DOHH2 (cell line): ENCODE data around the gene PANK2.

Experiments
- H3F3A ChIP-seq: fragments of 200-600 bp; sonication (generic), shearing (Covaris generic); 2 replicates; pipeline ENCODE4 v1.6.0; 2016; ENCODE audit warnings: antibody characterized with exemption, mild to moderate bottlenecking; ENCODE audit not compliant: control insufficient read depth, insufficient read depth
- H3K27ac ChIP-seq: fragments of 200-600 bp; sonication (generic); 2 replicates; pipeline ENCODE4 v1.5.1; 2014; ENCODE audit warnings: low read depth, mild to moderate bottlenecking, low read length, moderate library complexity
- H3K27me3 ChIP-seq: fragments of 200-600 bp; sonication (generic); 2 replicates; pipeline ENCODE4 v1.6.1; 2014; ENCODE audit warnings: mild to moderate bottlenecking, low read length, mixed read lengths; ENCODE audit not compliant: control insufficient read depth
- H3K36me3 ChIP-seq: fragments of 200-600 bp; sonication (generic); 2 replicates; pipeline ENCODE4 v1.6.1; 2014; ENCODE audit warnings: mild to moderate bottlenecking, low read length, moderate library complexity, mixed read lengths; ENCODE audit not compliant: control insufficient read depth
- H3K4me1 ChIP-seq: fragments of 200-600 bp; sonication (generic); 2 replicates; pipeline ENCODE4 v1.6.1; 2014; ENCODE audit warnings: mild to moderate bottlenecking, low read length, mixed read lengths; ENCODE audit not compliant: control insufficient read depth
- H3K4me2 ChIP-seq: fragments of 200-600 bp; sonication (generic); 2 replicates; pipeline ENCODE4 v1.6.0; 2014; ENCODE audit warnings: mild to moderate bottlenecking, low read length, moderate library complexity
- H3K4me3 ChIP-seq: fragments of 200-600 bp; sonication (generic); 2 replicates; pipeline ENCODE4 v1.5.1; 2014; ENCODE audit warnings: mild to moderate bottlenecking, low read length, mixed read lengths
- H3K79me2 ChIP-seq: fragments of 200-600 bp; sonication (generic); 2 replicates; pipeline ENCODE4 v1.6.1; 2014; ENCODE audit warnings: mild to moderate bottlenecking, low read length, mixed read lengths; ENCODE audit not compliant: control insufficient read depth
- H3K9me2 ChIP-seq: fragments of 200-600 bp; sonication (generic); replicated peaks from 2 replicates; pipeline ENCODE4 v1.6.1; 2014; ENCODE audit warnings: mild to moderate bottlenecking, low read length, mixed read lengths; ENCODE audit not compliant: control insufficient read depth
- H3K9me3 ChIP-seq: fragments of 200-600 bp; sonication (generic); 2 replicates; pipeline ENCODE4 v1.6.1; 2014; ENCODE audit warnings: antibody characterized with exemption, low read length, mixed read lengths; ENCODE audit not compliant: control insufficient read depth, insufficient read depth
- H4K20me1 ChIP-seq: fragments of 200-600 bp; sonication (generic); 2 replicates; pipeline ENCODE4 v1.6.0; 2014; ENCODE audit warnings: low read depth, mild to moderate bottlenecking, antibody characterized with exemption, low read length, moderate library complexity; ENCODE audit not compliant: control insufficient read depth, insufficient read depth
- EZH2phosphoT487 ChIP-seq: fragments of 200-600 bp; sonication (generic); IDR thresholded peaks from 2 replicates; pipeline ENCODE4 v1.6.1; 2017; ENCODE audit warnings: borderline replicate concordance, mild to moderate bottlenecking, antibody characterized with exemption, low read length, moderate library complexity, mixed read lengths
- TF ChIP-seq, protein P1 (sequence below): fragments of 200-600 bp; sonication (generic); IDR thresholded peaks from one replicate; pipeline ENCODE4 v1.5.1; 2014; ENCODE audit warnings: antibody characterized with exemption, mild to moderate bottlenecking, low read depth, low read length; ENCODE audit not compliant: poor library complexity, severe bottlenecking

PANK2 gene

DNA sequence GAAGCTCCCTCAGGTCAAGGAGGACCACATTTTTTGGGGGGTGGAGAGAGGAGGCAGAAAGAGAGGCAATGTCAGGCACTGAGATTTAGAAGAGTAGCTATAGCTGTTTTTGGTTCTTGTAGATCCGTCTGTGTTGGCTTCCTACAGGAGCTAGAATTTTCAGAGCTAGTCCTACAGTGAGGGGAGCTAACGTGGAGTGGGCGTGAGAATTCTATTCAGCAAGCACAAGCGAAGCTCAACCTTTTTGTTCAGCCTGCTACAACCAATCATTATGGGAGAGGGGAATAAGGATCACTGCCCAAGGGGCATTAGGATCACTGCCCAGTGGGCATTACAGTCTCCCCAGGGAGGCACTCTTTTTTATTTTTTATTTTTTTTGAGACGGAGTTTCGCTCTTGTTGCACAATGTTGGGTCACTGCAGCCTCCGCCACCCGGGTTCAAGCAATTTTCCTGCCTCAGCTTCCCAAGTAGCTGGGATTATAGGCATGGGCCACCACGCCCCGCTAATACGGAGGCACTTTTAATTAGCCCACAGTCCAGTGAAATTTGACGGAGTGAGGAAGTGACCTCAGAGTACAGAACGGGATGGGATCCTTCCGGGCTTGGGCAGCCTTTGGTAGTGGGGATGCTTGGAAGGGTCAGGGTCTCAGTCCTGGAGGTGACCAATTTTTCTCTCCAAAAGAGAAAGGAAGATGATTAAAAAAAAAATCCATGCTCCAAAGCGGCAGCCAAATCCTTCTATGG is 1.1 kb upstream of the PANK2 start:
- peak overlapping the region; percentile 64 for H3K27ac ChIP-seq
- peak overlapping the region; percentile 63 for H3K4me2 ChIP-seq
- no peaks in the 10 kb centered on the region for H3K9me2 ChIP-seq
- H4K20me1 ChIP-seq = peaks cover 13% of the 10 kb centered on the region
- no peaks in the 10 kb centered on the region for H3K27me3 ChIP-seq
- H3K9me3 ChIP-seq = no peaks in the 10 kb centered on the region
- H3K36me3 ChIP-seq = peaks cover 46% of the 10 kb centered on the region
- H3F3A ChIP-seq = no peaks in the 10 kb centered on the region
- peaks cover 65% of the 10 kb centered on the region for H3K79me2 ChIP-seq
- H3K4me3 ChIP-seq = peak overlapping the region; percentile 76
- TF ChIP-seq EZH2phosphoT487 = no peak
- TF ChIP-seq, protein P1, sequence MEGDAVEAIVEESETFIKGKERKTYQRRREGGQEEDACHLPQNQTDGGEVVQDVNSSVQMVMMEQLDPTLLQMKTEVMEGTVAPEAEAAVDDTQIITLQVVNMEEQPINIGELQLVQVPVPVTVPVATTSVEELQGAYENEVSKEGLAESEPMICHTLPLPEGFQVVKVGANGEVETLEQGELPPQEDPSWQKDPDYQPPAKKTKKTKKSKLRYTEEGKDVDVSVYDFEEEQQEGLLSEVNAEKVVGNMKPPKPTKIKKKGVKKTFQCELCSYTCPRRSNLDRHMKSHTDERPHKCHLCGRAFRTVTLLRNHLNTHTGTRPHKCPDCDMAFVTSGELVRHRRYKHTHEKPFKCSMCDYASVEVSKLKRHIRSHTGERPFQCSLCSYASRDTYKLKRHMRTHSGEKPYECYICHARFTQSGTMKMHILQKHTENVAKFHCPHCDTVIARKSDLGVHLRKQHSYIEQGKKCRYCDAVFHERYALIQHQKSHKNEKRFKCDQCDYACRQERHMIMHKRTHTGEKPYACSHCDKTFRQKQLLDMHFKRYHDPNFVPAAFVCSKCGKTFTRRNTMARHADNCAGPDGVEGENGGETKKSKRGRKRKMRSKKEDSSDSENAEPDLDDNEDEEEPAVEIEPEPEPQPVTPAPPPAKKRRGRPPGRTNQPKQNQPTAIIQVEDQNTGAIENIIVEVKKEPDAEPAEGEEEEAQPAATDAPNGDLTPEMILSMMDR = no peak
- H3K4me1 ChIP-seq = peaks cover 28% of the 10 kb centered on the region

DNA sequence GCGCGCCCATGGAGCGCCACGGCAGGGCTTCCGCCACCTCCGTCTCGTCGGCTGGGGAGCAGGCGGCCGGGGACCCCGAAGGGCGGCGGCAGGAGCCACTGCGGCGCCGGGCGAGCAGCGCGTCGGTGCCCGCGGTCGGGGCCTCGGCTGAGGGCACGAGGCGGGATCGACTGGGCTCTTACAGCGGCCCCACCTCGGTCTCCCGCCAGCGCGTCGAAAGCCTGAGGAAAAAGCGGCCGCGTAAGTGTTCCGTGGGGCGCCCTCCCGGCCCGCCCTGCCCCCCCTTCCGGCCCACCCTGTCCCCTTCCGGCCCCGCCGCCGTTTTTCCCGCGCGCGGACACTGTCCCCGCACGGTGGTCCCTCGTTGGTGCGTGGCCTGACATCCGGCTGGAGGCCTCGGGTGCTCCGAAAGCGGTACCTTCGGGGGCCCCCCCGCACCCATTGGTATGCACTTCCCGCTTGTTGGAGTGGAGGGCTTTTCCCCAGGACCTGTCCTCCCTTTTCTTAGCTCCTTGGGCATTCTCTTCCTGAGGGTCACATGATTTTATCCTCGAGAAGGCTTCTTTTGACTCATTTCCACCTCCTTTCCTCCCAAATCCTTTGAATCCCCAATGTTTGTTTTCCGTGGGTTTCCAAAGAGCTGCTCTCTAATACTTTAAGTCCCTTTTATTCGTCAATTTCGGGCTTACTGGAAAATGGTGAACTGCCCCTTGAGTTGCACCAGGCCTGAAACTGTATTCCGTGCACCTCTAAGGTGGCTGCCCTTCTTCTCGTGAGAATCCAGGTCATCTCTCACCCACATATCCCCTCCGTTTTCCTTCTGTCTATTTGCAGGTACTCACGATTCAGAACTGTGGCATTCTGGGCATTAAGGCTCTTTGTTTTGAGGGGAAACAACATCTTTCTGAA is 556 bp downstream of the PANK2 start:
- peaks cover 82% of the 10 kb centered on the region for H3K79me2 ChIP-seq
- H3K9me3 ChIP-seq = no peaks in the 10 kb centered on the region
- peak overlapping the region; percentile 76 for H3K4me3 ChIP-seq
- H4K20me1 ChIP-seq = peaks cover 20% of the 10 kb centered on the region
- peaks cover 45% of the 10 kb centered on the region for H3K4me1 ChIP-seq
- peaks cover 54% of the 10 kb centered on the region for H3K36me3 ChIP-seq
- TF ChIP-seq, protein P1 = no peak
- TF ChIP-seq EZH2phosphoT487 = no peak
- no peaks in the 10 kb centered on the region for H3K27me3 ChIP-seq
- peak overlapping the region; percentile 79 for H3K4me2 ChIP-seq
- H3K9me2 ChIP-seq = no peaks in the 10 kb centered on the region
- H3F3A ChIP-seq = no peaks in the 10 kb centered on the region
- peak overlapping the region; percentile 84 for H3K27ac ChIP-seq

DNA sequence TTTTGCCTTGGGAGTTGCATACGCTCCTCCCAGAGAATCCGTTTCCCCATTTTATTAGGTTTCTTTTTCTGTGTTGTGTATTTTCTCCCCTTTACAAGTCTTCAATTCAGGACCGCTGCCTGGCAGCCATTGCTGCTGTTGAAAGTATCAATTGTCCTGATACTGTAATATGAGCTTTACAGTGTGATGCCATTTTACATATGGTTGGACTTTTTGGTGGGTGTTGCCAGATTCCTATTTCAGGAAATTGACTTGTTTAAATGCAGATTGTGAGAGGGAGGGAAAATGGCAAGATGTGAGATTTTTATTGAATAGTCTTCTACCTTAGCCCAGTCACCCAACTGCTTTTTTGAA is 1.2 kb downstream of the PANK2 start:
- peaks cover 56% of the 10 kb centered on the region for H3K36me3 ChIP-seq
- TF ChIP-seq EZH2phosphoT487 = no peak
- TF ChIP-seq, protein P1 = no peak
- H3K27ac ChIP-seq = peak overlapping the region; percentile 84
- H3K4me3 ChIP-seq = peak overlapping the region; percentile 76
- H3K9me2 ChIP-seq = no peaks in the 10 kb centered on the region
- peaks cover 21% of the 10 kb centered on the region for H4K20me1 ChIP-seq
- H3K27me3 ChIP-seq = no peaks in the 10 kb centered on the region
- H3K4me1 ChIP-seq = peaks cover 51% of the 10 kb centered on the region
- no peaks in the 10 kb centered on the region for H3K9me3 ChIP-seq
- peaks cover 88% of the 10 kb centered on the region for H3K79me2 ChIP-seq
- H3K4me2 ChIP-seq = peak overlapping the region; percentile 79
- 0 out of 2 replicates have a peak, but pooled peaks cover 2% of the 10 kb centered on the region for H3F3A ChIP-seq
